GM19099 (cell line): ENCODE data around the gene DAZAP1.

Source experiments
- POLR2A ChIP-seq: IDR thresholded peaks from 3 replicates; pipeline ENCODE4 v1.6.1; 2011; ENCODE audit warnings: low read depth; ENCODE audit not compliant: insufficient read length; ENCODE audit errors: extremely low read depth

DAZAP1 gene

DNA sequence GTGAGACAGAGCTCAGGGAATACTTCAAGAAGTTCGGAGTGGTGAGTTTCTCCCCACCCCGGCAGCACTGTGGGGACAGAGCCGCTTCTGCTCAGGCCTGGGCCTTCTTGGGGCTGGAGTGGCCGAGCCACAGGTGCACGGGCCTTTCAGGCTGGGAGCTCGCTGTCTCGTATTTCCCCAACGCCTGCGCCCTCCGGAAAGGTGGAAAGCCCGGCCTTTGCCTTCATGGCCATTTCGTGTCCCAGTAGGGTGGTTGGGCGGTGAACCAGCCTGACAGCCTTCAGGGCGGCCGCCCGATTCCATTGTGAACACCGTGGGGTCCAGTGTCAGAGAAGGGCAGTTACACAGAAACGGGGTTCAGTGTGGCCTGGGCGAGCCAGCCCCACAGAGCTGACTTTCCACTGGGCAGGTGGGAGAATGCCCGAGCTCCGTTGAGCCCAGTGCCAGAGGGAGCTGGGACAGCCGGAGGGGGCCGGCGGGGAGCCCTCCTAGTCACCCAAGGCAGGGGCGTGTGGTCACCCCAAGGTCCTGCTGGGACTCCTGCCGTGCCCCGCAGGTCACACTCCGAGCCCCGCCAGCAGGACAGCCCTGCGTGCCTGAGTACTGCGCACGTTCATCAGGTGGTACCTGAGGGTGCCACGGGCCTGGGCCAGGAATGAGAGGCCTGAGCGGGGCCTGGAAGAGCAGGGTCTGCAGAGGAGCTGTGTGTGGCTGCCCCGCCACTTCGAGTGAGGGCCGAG is 14.0 kb downstream of the DAZAP1 start:
- no peak for TF ChIP-seq POLR2A

DNA sequence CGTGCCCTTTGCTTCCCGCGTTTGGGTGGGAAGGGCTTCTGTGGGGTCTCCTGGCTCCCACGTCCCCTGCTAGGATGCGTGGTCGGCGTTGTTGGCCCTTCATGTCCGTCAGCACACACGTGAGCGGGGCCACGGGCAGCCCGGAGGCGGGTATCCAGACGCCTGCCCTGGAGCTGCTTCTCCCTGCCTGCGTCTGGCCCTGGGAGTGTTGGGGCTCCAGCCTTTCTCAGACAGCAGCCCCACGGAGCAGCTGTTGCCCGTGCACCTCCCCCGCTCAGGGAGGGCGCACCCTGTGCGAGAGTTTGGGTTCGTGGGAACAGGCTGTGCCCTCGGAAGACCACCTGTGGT is 14.5 kb downstream of the DAZAP1 start:
- no peak for TF ChIP-seq POLR2A

DNA sequence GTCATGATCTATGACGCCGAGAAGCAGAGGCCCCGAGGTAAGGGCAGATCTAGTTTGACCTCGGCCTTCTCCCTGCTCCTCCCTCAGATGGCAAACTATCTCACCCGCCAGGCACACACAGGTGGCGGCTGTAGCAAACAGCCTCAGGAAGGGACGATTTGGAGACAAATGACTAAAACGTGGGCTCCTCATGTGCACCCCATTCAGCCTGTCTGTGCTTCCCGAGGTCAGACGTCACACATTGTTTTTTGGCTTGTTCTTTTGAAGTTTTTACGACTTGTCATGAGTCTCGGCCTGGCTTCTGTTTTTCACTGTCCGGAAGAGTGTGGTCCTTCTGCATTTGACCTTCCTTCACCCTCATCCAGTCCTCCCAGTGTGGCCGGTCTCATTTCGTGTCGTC is 15.0 kb downstream of the DAZAP1 start:
- TF ChIP-seq POLR2A: no peak

DNA sequence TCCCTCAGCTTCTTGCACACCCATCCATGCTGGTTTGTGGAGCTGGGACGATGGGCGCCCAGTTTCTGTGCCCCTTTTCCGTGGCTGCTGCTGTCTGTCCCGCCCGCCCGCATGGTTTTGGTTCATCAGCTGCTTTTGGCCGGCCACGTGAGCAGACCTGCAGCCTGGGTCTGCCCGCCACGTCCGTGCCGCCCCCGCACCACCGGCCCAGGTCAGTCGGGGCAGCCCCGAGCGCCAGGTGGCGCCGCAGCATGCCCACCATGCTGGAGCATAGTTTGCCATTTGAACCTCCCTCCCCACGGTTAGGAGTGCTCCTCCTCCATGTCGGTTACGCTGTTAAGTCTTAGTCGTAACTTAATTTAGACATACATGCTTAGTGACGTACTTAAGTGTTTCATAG is 15.6 kb downstream of the DAZAP1 start:
- TF ChIP-seq POLR2A: no peak

DNA sequence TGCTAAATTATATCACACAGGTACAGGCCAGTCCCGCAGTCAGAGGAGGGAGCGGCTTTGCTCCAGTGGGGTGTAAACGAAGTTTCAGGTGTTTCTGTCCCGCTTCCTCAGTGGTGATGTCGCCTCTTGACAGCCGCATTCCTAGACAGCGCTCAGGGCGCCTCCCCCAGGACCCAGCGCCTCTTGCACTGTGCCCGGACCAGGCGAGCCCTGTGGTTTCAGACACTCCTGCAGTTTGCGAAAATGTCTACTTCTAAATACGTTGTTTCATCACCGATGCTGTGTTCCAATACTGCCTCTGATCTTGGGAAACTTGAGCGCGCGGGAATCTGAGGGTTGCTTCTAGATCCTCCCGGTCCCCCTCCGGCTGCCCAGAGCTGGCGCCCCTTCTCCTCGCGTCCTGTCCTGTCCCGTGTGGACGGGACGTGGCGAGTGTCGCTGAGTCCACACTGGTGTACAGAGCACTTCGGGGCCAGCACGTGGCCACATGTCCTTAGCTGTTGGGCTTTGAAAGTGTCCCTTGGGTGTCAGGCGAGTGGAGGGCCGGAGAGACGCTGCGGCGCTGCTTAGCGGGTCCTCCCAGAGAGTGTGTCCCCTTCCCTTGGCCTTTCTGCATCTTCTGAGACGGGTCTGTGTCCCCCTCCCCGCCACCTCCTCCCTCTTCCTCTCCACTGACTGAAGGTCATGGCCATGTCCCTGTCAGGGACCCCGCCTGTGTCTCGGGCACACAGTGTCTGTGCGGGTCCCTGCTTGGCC is 16.2 kb downstream of the DAZAP1 start:
- no peak for TF ChIP-seq POLR2A

DNA sequence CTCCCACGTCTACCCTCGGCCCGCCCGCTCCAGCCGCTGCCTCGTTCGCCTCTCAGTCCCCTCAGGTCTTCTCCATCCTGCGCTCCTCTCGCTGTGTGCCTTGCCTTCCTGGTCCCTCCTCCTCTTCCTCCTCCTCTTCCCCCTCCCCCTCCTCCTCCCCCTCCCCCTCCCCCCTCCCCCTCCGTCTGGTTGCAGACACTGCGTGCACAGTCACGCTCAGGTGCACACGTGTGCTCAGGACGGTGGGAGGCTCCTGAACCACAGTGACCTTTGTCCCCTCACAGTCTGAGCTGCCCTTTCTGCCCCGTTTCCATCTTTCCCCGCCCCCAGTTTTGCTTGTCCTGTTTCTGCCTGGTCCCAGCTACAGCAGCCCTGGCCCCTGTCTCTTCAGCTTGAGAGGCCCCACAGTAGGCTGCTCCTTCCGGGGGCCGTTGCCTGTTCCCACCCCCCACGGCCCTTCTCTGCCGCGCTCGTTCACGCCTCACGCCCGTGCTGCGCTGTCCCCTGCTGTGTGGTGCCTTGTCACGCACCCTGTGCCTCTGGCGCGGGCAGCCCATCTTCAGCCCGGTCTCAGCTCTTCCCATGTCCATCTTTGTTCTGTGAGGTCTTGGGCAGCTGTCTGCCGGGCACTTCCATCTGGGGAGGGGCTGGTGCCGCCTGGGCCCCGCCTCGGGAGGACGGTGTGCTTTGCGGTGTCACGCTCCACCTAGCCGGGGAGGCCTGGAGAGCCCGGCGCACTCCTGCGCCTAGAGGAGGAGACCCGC is 17.0 kb downstream of the DAZAP1 start:
- TF ChIP-seq POLR2A: no peak

DNA sequence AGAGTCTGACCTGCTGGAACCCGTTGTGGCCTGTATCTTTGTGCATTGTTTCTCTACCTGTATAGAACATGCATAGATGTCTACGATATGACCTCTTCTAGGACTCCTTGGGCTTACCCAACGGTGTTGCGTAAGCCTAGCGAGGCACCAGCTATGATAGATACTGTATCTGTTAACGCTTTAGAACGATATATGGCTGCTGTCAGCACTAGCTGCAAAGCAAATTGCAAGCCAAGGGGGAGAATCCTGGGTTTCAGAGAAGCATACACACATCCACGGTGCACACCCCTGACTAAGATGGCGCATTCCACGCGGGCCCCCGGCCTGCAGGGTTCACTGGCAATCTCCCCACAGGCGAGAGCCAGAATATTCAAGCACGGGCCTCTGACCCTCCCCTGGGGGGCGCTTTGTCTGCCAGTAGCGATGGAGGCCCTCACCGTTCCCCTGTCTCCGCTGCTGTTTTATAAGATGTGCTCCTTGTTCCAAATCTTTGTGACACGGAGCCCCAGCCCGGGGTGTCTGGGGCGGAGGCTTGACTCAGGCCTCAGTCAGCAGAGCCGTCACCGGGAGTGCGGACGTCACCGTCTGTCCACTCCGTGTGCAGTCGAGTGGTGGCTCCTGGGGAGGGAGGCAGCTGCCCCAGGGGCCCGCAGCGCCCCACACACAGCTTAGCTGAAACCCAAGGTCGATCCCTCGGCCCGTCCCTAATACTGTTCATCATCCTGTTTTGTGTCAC is 17.9 kb downstream of the DAZAP1 start:
- no peak for TF ChIP-seq POLR2A

DNA sequence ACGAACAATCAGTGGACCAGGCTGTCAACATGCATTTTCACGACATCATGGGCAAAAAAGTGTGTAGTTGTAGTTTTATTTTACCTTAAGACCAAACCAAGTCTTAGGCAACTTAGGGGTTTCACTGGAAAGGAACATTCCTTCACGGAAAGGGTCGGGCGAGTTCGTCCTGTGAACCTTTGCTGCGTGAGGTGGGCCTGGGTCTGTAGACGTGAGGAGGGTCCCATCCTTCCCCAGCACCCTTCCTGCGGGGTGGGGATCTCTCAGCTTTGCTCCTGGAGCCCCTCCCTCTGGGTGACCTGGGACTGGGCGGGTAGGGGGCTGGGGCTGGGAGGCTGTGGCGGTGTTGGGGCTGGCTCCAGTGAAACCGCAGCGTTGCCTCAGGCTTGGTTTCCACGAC is 18.5 kb downstream of the DAZAP1 start:
- TF ChIP-seq POLR2A: no peak

DNA sequence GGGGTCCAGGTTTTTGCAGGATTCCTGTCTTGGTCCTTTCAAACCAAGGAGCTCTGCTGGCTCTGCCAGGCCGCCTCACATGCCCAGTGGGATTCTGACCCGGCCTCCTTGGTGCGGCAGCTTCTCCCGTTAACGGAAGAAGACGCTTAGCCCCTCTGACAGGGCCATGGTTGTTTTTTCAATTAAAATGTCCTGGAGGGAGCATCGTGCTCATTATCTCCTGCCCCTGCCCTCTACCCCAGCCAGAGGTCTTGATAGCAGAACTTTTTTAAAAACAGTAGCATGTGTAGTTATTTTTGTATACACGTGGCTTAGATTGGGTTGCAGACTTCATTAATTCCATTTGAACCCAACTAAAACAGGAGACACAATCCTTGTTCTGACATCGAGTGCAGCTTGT is 19.4 kb downstream of the DAZAP1 start:
- no peak for TF ChIP-seq POLR2A

DNA sequence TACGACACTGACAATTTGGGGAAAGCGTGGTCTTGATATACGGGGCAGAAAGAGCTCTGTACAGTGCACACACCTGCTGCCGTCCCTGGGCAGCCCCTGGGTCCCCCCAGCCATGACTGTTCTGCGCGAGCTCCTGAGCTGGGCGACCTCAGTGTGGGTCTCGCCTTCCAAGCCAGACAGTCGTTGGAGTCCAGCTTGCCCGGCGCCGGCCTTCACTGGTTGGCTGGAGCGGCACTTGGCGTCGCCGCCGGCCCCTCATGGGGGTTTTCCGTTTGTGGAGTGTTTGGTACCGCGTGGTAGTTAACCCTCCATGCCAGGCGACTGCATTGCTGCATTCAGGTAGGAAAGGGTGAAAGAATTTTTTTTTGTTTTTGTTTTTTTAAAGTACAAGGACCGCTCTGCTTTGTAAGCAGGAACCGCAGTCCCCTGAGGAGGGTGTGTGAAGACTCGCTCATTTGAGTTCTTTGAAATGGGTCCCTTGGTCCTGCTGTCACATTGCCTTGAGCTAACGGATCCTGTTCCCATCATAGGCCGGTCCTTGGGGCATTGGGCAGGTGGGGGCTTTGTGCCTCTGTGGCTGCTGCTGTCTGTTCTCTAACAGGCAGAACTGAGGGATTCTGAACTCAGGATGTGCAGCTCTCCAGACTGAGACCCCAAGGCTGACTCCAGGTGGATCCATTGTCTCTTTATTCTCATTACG is 20.0 kb downstream of the DAZAP1 start:
- TF ChIP-seq POLR2A: no peak

DNA sequence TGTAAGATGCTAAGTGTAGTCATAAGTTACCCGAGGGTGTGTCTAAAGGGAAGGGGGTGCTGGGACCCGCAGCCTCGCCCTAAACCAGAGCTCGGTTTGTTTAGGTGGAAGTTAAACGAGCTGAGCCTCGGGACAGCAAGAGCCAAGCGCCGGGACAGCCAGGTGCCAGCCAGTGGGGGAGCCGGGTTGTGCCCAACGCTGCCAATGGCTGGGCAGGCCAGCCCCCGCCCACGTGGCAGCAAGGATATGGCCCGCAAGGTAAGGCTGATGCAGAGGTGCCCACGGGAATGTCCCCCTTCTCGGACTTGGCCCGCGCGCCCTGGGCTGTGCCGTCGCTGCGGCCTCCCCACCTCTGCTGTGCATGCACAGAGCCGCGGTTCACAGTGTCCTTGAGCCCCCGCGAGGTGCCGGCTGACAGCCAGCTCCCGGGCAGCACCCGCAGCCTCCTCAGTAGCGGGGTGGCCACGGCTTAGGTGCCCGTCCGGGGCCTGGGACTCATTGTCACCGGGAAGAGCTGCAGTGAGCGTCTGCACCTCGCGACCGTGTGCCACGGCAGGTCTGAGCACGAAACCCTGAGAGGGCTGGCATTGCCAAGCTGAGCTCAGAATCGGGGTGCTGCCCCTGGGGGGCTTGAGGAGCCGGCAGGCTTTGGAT is 21.5 kb downstream of the DAZAP1 start:
- no peak for TF ChIP-seq POLR2A

DNA sequence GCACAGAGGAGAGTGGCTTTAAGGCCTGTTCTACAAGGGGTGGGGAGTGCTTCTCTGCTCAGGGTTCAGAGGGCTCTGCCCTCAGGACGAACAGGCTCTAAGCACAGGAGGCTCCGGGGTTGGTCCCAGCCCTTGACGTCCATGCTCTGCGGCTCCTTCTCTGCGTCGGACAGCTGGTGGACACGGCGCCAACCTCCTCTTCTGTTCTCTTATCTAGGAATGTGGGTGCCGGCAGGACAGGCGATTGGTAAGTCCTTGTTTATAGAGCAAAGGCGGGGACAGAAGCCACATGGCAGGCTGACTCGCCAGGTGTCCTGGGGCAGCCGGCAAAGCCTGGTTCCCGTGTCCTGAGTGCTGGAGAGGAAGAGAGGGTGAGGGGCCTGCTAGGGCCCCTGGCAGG is 22.4 kb downstream of the DAZAP1 start:
- no peak for TF ChIP-seq POLR2A

DNA sequence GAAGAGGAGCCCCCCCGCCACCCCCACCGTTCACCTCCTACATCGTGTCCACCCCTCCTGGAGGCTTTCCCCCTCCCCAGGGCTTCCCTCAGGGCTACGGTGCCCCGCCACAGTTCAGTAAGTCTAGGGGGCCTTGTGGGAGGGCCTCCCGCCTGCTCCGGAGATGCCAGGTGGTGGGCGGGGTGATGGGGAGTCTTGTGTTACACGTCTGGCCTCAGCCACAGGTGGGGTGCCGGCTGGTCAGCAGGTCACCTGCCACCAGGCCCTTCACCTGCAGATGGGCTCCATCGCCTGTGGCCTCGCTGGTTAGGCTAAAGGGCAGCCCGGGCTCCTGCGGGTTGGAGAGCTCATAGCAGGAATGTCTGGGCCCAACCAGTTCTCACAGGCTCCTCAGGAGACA is 22.9 kb downstream of the DAZAP1 start:
- no peak for TF ChIP-seq POLR2A
